ENCODE data around the gene CDC14B.
"Not testable (repeated sequence)": the region's sequence is repeated elsewhere in the genome, so short reads cannot be mapped to it uniquely, and the experiment has no call there.

CDC14B gene

GRCh38 chr9:96514108-96514799 is 105.4 kb downstream of the CDC14B start:
- Histone ChIP-seq H3K79me2 (ENCODE audit: control insufficient read depth, insufficient read depth, low read length, unreplicated experiment) (no peaks in the 10 kb centered on the region), H3K27me3 (ENCODE audit: insufficient read depth, low read length) (no peaks in the 10 kb centered on the region), H3K36me3 (ENCODE audit: insufficient read depth, low read length) (no peaks in the 10 kb centered on the region), H2AFZ (ENCODE audit: low read length, unreplicated experiment) (no peak overlapping the region), H3K4me3 (ENCODE audit: low read depth, low read length) (peak overlapping the region; percentile 61), H3K4me1 (ENCODE audit: control insufficient read depth, insufficient read depth, low read length, unreplicated experiment) (peaks cover 38% of the 10 kb centered on the region), H3K27ac (ENCODE audit: low read depth, low read length) (peak overlapping the region; percentile 64)

- Histone ChIP-seq H3K27me3 (ENCODE audit: insufficient read depth, low read length) (no peaks in the 10 kb centered on the region), H3K36me3 (ENCODE audit: insufficient read depth, low read length) (no peaks in the 10 kb centered on the region), H2AFZ (ENCODE audit: low read length, unreplicated experiment) (no peak overlapping the region), H3K4me3 (ENCODE audit: low read depth, low read length) (no peak overlapping the region), H3K79me2 (ENCODE audit: control insufficient read depth, insufficient read depth, low read length, unreplicated experiment) (no peaks in the 10 kb centered on the region), H3K27ac (ENCODE audit: low read depth, low read length) (peak overlapping the region; percentile 64), H3K4me1 (ENCODE audit: control insufficient read depth, insufficient read depth, low read length, unreplicated experiment) (peaks cover 35% of the 10 kb centered on the region)
These were observed 106.0 kb downstream of the CDC14B start for GRCh38 chr9:96513622-96514021.

GRCh38 chr9:96512240-96512639 is 107.4 kb downstream of the CDC14B start:
- H3K27me3 ChIP-seq (ENCODE audit: insufficient read depth, low read length): no peaks in the 10 kb centered on the region
- no peak overlapping the region for H3K4me3 ChIP-seq (ENCODE audit: low read depth, low read length)
- no peak overlapping the region for H3K27ac ChIP-seq (ENCODE audit: low read depth, low read length)
- H3K36me3 ChIP-seq (ENCODE audit: insufficient read depth, low read length): no peaks in the 10 kb centered on the region
- no peak overlapping the region for H2AFZ ChIP-seq (ENCODE audit: low read length, unreplicated experiment)
- peaks cover 35% of the 10 kb centered on the region for H3K4me1 ChIP-seq (ENCODE audit: control insufficient read depth, insufficient read depth, low read length, unreplicated experiment)
- H3K79me2 ChIP-seq (ENCODE audit: control insufficient read depth, insufficient read depth, low read length, unreplicated experiment): no peaks in the 10 kb centered on the region

- Histone ChIP-seq H2AFZ (ENCODE audit: low read length, unreplicated experiment) (no peak overlapping the region), H3K27me3 (ENCODE audit: insufficient read depth, low read length) (no peaks in the 10 kb centered on the region), H3K79me2 (ENCODE audit: control insufficient read depth, insufficient read depth, low read length, unreplicated experiment) (no peaks in the 10 kb centered on the region), H3K36me3 (ENCODE audit: insufficient read depth, low read length) (no peaks in the 10 kb centered on the region), H3K4me1 (ENCODE audit: control insufficient read depth, insufficient read depth, low read length, unreplicated experiment) (peaks cover 26% of the 10 kb centered on the region), H3K27ac (ENCODE audit: low read depth, low read length) (peak overlapping the region; percentile 24; the same call in 1 of the 2 replicates), H3K4me3 (ENCODE audit: low read depth, low read length) (no peak overlapping the region)
These were observed 109.4 kb downstream of the CDC14B start for GRCh38 chr9:96510258-96510657.

- H3K4me3 ChIP-seq (ENCODE audit: low read depth, low read length): no peak overlapping the region
- H3K36me3 ChIP-seq (ENCODE audit: insufficient read depth, low read length): no peaks in the 10 kb centered on the region
- peaks cover 22% of the 10 kb centered on the region for H3K4me1 ChIP-seq (ENCODE audit: control insufficient read depth, insufficient read depth, low read length, unreplicated experiment)
- H3K27me3 ChIP-seq (ENCODE audit: insufficient read depth, low read length): no peaks in the 10 kb centered on the region
- H3K79me2 ChIP-seq (ENCODE audit: control insufficient read depth, insufficient read depth, low read length, unreplicated experiment): no peaks in the 10 kb centered on the region
- H2AFZ ChIP-seq (ENCODE audit: low read length, unreplicated experiment): no peak overlapping the region
- peak overlapping the region; percentile 24; the same call in 1 of the 2 replicates for H3K27ac ChIP-seq (ENCODE audit: low read depth, low read length)
These were observed 109.8 kb downstream of the CDC14B start for GRCh38 chr9:96509848-96510247.

GRCh38 chr9:96509026-96509425 is 110.6 kb downstream of the CDC14B start:
- peaks cover 13% of the 10 kb centered on the region for H3K4me1 ChIP-seq (ENCODE audit: control insufficient read depth, insufficient read depth, low read length, unreplicated experiment)
- H2AFZ ChIP-seq (ENCODE audit: low read length, unreplicated experiment): no peak overlapping the region
- H3K27me3 ChIP-seq (ENCODE audit: insufficient read depth, low read length): no peaks in the 10 kb centered on the region
- H3K27ac ChIP-seq (ENCODE audit: low read depth, low read length): no peak overlapping the region
- H3K4me3 ChIP-seq (ENCODE audit: low read depth, low read length): no peak overlapping the region
- no peaks in the 10 kb centered on the region for H3K36me3 ChIP-seq (ENCODE audit: insufficient read depth, low read length)
- H3K79me2 ChIP-seq (ENCODE audit: control insufficient read depth, insufficient read depth, low read length, unreplicated experiment): no peaks in the 10 kb centered on the region

- Histone ChIP-seq H3K27ac (ENCODE audit: low read depth, low read length) (no peak overlapping the region), H3K27me3 (ENCODE audit: insufficient read depth, low read length) (no peaks in the 10 kb centered on the region), H3K4me3 (ENCODE audit: low read depth, low read length) (no peak overlapping the region), H3K4me1 (ENCODE audit: control insufficient read depth, insufficient read depth, low read length, unreplicated experiment) (peaks cover 11% of the 10 kb centered on the region), H3K79me2 (ENCODE audit: control insufficient read depth, insufficient read depth, low read length, unreplicated experiment) (no peaks in the 10 kb centered on the region), H3K36me3 (ENCODE audit: insufficient read depth, low read length) (no peaks in the 10 kb centered on the region), H2AFZ (ENCODE audit: low read length, unreplicated experiment) (no peak overlapping the region)
These were observed 111.3 kb downstream of the CDC14B start for GRCh38 chr9:96508227-96508940.

GRCh38 chr9:96505316-96505991 is 114.2 kb downstream of the CDC14B start:
- no peak overlapping the region for H2AFZ ChIP-seq (ENCODE audit: low read length, unreplicated experiment)
- no peaks in the 10 kb centered on the region for H3K27me3 ChIP-seq (ENCODE audit: insufficient read depth, low read length)
- no peak overlapping the region for H3K4me3 ChIP-seq (ENCODE audit: low read depth, low read length)

GRCh38 chr9:96503918-96504317 is 115.7 kb downstream of the CDC14B start:
- no peaks in the 10 kb centered on the region for H3K27me3 ChIP-seq (ENCODE audit: insufficient read depth, low read length)
- no peak overlapping the region for H3K4me3 ChIP-seq (ENCODE audit: low read depth, low read length)
- H3K36me3 ChIP-seq (ENCODE audit: insufficient read depth, low read length): no peaks in the 10 kb centered on the region
- no peaks in the 10 kb centered on the region for H3K79me2 ChIP-seq (ENCODE audit: control insufficient read depth, insufficient read depth, low read length, unreplicated experiment)
- H3K4me1 ChIP-seq (ENCODE audit: control insufficient read depth, insufficient read depth, low read length, unreplicated experiment): peaks cover 14% of the 10 kb centered on the region
- H3K27ac ChIP-seq (ENCODE audit: low read depth, low read length): no peak overlapping the region
- no peak overlapping the region for H2AFZ ChIP-seq (ENCODE audit: low read length, unreplicated experiment)

More at GRCh38 chr9:96505316-96505991, 114.2 kb downstream of the CDC14B start:
- H3K79me2 ChIP-seq (ENCODE audit: control insufficient read depth, insufficient read depth, low read length, unreplicated experiment): no peaks in the 10 kb centered on the region
- H3K36me3 ChIP-seq (ENCODE audit: insufficient read depth, low read length): no peaks in the 10 kb centered on the region
- H3K27ac ChIP-seq (ENCODE audit: low read depth, low read length): no peak overlapping the region
- H3K4me1 ChIP-seq (ENCODE audit: control insufficient read depth, insufficient read depth, low read length, unreplicated experiment): peaks cover 20% of the 10 kb centered on the region

- H3K27ac ChIP-seq (ENCODE audit: low read depth, low read length); H3K4me3 ChIP-seq (ENCODE audit: low read depth, low read length); H3K79me2 ChIP-seq (ENCODE audit: control insufficient read depth, insufficient read depth, low read length, unreplicated experiment); H3K27me3 ChIP-seq (ENCODE audit: insufficient read depth, low read length); H3K36me3 ChIP-seq (ENCODE audit: insufficient read depth, low read length); H2AFZ ChIP-seq (ENCODE audit: low read length, unreplicated experiment): not testable (repeated sequence)
- H3K4me1 ChIP-seq (ENCODE audit: control insufficient read depth, insufficient read depth, low read length, unreplicated experiment): peaks cover 14% of the 10 kb centered on the region
These were observed 116.3 kb downstream of the CDC14B start for GRCh38 chr9:96503374-96503748.
